OCI-LY1 (cell line): ENCODE data around the gene ZNF280A.
"Not testable (repeated sequence)": the region's sequence is repeated elsewhere in the genome, so short reads cannot be mapped to it uniquely, and the experiment has no call there.

Experiments
- H2AFZ ChIP-seq: fragments of 200-600 bp; sonication (generic), shearing (Covaris generic); 2 replicates; pipeline ENCODE4 v1.6.0; 2014; ENCODE audit warnings: antibody characterized with exemption, mild to moderate bottlenecking, low read length
- H3F3A ChIP-seq: fragments of 200-600 bp; sonication (generic), shearing (Covaris generic); 2 replicates; pipeline ENCODE4 v1.6.0; 2014; ENCODE audit warnings: mild to moderate bottlenecking, antibody characterized with exemption, low read length, moderate library complexity; ENCODE audit not compliant: insufficient read depth
- H3K27ac ChIP-seq: fragments of 200-600 bp; sonication (generic); 2 replicates; pipeline ENCODE4 v1.5.1; 2014; ENCODE audit warnings: low read length, mixed run types, mild to moderate bottlenecking, low read depth; ENCODE audit not compliant: poor library complexity, severe bottlenecking
- H3K27me3 ChIP-seq: fragments of 200-600 bp; sonication (generic); 2 replicates; pipeline ENCODE4 v1.6.0; 2014; ENCODE audit warnings: antibody characterized with exemption, mild to moderate bottlenecking, low read length, moderate library complexity; ENCODE audit not compliant: insufficient read depth
- H3K36me3 ChIP-seq: fragments of 200-600 bp; sonication (generic); 2 replicates; pipeline ENCODE4 v1.6.1; 2014; ENCODE audit warnings: mild to moderate bottlenecking, antibody characterized with exemption, low read length, moderate library complexity, mixed read lengths; ENCODE audit not compliant: insufficient read depth
- H3K4me1 ChIP-seq: fragments of 200-600 bp; sonication (generic); 2 replicates; pipeline ENCODE4 v1.5.1; 2014; ENCODE audit warnings: mild to moderate bottlenecking, low read length, moderate library complexity; ENCODE audit not compliant: insufficient read depth, severe bottlenecking
- H3K4me2 ChIP-seq: fragments of 200-600 bp; sonication (generic), shearing (Covaris generic); 2 replicates; pipeline ENCODE4 v1.6.1; 2014; ENCODE audit warnings: low read length
- H3K4me3 ChIP-seq: fragments of 200-600 bp; sonication (generic); 2 replicates; pipeline ENCODE4 v1.5.1; 2014; ENCODE audit warnings: low read length, low read depth, mild to moderate bottlenecking, mixed read lengths; ENCODE audit not compliant: poor library complexity, severe bottlenecking
- H3K79me2 ChIP-seq: fragments of 200-600 bp; shearing (Covaris generic); 2 replicates; pipeline ENCODE4 v1.6.1; 2016; ENCODE audit warnings: mixed run types, low read length, mixed read lengths; ENCODE audit not compliant: insufficient read depth
- H3K9ac ChIP-seq: fragments of 200-600 bp; sonication (generic), shearing (Covaris generic); 2 replicates; pipeline ENCODE4 v1.6.1; 2014; ENCODE audit warnings: mild to moderate bottlenecking, low read length, mixed read lengths
- H3K9me2 ChIP-seq: fragments of 200-600 bp; sonication (generic), shearing (Covaris generic); 2 replicates; pipeline ENCODE4 v1.6.1; 2014; ENCODE audit warnings: low read depth, mild to moderate bottlenecking, low read length, mixed read lengths
- H3K9me3 ChIP-seq: fragments of 200-600 bp; shearing (Covaris generic); 2 replicates; pipeline ENCODE4 v1.6.1; 2014; ENCODE audit warnings: low read length, mixed read lengths
- H4K20me1 ChIP-seq: fragments of 200-600 bp; sonication (generic), shearing (Covaris generic); 2 replicates; pipeline ENCODE4 v1.6.0; 2016; ENCODE audit warnings: mild to moderate bottlenecking, low read length; ENCODE audit not compliant: insufficient read depth
- EZH2 ChIP-seq: fragments of 200-600 bp; sonication (generic), shearing (Covaris generic); IDR thresholded peaks from 2 replicates; pipeline ENCODE4 v1.8.0; 2017; ENCODE audit warnings: borderline replicate concordance, mixed run types, mild to moderate bottlenecking, antibody characterized with exemption, low read length, moderate library complexity, mixed read lengths
- TF ChIP-seq, protein P1 (sequence below): fragments of 200-600 bp; sonication (generic), shearing (Covaris generic); IDR thresholded peaks from 2 replicates; pipeline ENCODE4 v1.5.1; 2017; ENCODE audit warnings: mild to moderate bottlenecking, antibody characterized with exemption, low read length, moderate library complexity, mixed read lengths

Gene ZNF280A

DNA sequence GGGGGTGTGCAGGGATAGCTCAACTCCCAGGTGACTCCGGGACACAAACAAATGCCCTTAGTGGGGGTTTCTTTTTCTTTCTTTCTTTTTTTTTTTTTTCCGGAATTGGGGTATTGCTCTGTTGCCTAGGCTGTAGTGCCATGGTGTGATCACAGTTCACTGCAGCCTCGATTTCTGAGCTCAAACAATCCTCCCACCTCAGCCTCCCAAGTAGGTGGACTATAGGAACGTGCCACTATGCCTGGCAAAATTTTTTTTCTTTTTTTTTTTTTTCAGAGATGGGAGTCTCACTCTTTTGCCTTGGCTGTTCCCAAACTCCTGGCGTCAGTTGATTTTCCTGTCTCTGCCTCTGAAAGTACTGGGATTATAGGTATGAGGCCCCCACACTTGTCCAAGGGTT, 13.8 kb upstream of the ZNF280A start:
- TF ChIP-seq, protein P1, sequence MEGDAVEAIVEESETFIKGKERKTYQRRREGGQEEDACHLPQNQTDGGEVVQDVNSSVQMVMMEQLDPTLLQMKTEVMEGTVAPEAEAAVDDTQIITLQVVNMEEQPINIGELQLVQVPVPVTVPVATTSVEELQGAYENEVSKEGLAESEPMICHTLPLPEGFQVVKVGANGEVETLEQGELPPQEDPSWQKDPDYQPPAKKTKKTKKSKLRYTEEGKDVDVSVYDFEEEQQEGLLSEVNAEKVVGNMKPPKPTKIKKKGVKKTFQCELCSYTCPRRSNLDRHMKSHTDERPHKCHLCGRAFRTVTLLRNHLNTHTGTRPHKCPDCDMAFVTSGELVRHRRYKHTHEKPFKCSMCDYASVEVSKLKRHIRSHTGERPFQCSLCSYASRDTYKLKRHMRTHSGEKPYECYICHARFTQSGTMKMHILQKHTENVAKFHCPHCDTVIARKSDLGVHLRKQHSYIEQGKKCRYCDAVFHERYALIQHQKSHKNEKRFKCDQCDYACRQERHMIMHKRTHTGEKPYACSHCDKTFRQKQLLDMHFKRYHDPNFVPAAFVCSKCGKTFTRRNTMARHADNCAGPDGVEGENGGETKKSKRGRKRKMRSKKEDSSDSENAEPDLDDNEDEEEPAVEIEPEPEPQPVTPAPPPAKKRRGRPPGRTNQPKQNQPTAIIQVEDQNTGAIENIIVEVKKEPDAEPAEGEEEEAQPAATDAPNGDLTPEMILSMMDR = no peak
- no peak for TF ChIP-seq EZH2

DNA sequence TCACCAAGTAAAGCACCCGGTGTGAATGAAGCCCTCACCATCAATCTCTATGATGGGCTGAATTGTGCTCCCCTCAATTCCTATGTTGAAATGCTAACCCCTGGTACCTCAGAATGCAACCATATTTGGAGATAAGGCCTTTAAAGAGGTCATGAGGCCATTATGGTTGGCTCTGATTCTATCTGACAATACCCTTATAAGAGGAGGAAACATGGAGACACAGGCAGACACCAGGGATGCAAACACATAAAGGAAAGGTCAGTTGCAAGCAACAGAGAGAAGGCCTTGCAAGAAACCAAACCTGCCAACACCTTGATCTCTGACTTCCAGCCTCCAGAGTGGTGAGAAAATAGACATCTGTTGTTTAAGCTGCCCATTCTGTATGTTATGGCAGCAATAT, 13.3 kb upstream of the ZNF280A start:
- H4K20me1 ChIP-seq = no peaks in the 10 kb centered on the region
- H3K9me2 ChIP-seq = no peaks in the 10 kb centered on the region
- H3K9me3 ChIP-seq = no peaks in the 10 kb centered on the region
- H3K4me1 ChIP-seq = no peaks in the 10 kb centered on the region
- H2AFZ ChIP-seq = no peak overlapping the region
- H3K27ac ChIP-seq = no peak overlapping the region
- H3K36me3 ChIP-seq = no peaks in the 10 kb centered on the region
- H3F3A ChIP-seq = no peaks in the 10 kb centered on the region
- TF ChIP-seq EZH2 = no peak
- TF ChIP-seq, protein P1 = no peak
- no peak overlapping the region for H3K9ac ChIP-seq
- H3K4me3 ChIP-seq = no peak overlapping the region
- no peaks in the 10 kb centered on the region for H3K79me2 ChIP-seq
- H3K4me2 ChIP-seq = no peak overlapping the region
- H3K27me3 ChIP-seq = no peaks in the 10 kb centered on the region

More for the DNA sequence above, 13.8 kb upstream of the ZNF280A start:
- Histone ChIP-seq H3K9me3 (no peaks in the 10 kb centered on the region), H3K4me1 (no peaks in the 10 kb centered on the region), H4K20me1 (no peaks in the 10 kb centered on the region), H3K4me3 (no peak overlapping the region), H3K4me2 (no peak overlapping the region), H3K36me3 (no peaks in the 10 kb centered on the region), H2AFZ (no peak overlapping the region), H3K79me2 (no peaks in the 10 kb centered on the region), H3K27me3 (no peaks in the 10 kb centered on the region), H3F3A (no peaks in the 10 kb centered on the region), H3K27ac (no peak overlapping the region), H3K9ac (no peak overlapping the region), H3K9me2 (no peaks in the 10 kb centered on the region)

DNA sequence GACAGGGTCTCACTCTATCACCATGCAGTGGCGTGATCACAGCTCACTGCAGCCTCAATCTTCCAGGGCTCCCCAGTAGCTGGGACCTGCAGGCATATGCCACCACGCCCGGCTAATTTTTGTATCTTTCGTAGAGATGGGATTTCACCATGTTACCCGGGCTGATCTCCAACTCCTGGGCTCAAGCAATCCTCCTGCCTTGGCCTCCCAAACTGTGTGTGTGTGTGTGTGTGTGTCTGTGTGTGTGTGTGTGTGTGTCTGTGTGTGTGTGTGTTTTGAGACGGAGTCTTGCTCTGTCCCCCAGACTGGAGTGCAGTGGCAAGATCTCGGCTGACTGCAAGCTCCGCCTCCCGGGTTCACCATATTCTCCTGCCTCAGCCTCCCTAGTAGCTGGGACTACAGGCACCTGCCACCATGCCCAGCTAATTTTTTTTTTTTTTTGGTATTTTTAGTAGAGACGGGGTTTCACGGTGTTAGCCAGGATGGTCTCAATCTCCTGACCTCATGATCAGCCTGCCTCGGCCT, 12.5 kb upstream of the ZNF280A start:
- H3K4me3 ChIP-seq, H3K27me3 ChIP-seq, H3F3A ChIP-seq, H3K9me3 ChIP-seq, H4K20me1 ChIP-seq, H3K79me2 ChIP-seq, H3K36me3 ChIP-seq, H3K9me2 ChIP-seq, H3K4me2 ChIP-seq, H3K9ac ChIP-seq, H2AFZ ChIP-seq, H3K27ac ChIP-seq, H3K4me1 ChIP-seq: not testable (repeated sequence)

DNA sequence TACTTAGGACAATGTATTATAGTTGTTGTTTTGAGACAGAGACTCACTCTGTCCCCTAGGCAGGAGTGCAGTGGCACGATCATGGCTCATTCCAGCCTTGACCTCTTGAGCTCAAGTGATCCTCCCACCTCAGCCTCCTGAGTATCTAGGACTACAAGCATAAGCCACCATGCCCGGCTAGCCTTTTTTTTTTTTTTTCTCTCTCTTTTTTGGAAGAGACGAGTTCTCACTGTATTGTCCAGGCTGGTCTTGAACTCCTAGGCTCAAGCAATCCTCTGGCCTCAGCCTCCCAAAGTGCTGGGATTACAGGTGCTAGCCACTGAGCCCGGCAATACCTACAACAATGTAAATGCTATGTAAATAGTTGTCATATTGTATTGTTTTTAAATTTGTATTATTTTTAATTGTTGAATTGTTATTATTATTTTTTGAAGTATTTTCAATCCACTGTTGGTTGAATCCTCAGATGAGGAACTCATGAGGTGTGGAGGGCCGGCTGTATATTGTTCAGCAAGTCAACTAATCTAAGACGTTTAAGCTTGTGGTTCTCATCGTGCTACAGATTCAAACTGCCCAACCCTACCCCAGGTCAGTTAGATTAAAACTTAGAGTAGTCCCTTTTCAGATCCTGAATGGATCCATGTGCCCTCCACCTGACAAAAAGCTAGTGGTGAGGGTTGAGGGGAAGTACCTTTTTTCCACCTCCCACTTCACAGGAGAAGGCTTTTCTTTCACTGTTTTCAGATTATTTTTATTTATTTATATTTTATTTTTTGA, 11.9 kb upstream of the ZNF280A start:
- Histone ChIP-seq H3K27me3 (no peaks in the 10 kb centered on the region), H3K9me3 (no peaks in the 10 kb centered on the region), H3K4me2 (no peak overlapping the region), H3K9me2 (no peaks in the 10 kb centered on the region), H3F3A (no peaks in the 10 kb centered on the region), H3K4me3 (no peak overlapping the region), H2AFZ (no peak overlapping the region), H3K9ac (no peak overlapping the region), H3K27ac (no peak overlapping the region), H4K20me1 (no peaks in the 10 kb centered on the region), H3K79me2 (no peaks in the 10 kb centered on the region), H3K36me3 (no peaks in the 10 kb centered on the region; the same call in 1 of the 2 replicates), H3K4me1 (no peaks in the 10 kb centered on the region)
- TF ChIP-seq, protein P1 = no peak
- no peak for TF ChIP-seq EZH2
